PC-3 (cell line): ENCODE data around the gene RAB31.

Experiments used
- EZH2 ChIP-seq: fragments of 300-600 bp; sonication (generic); IDR thresholded peaks from one replicate; pipeline ENCODE4 v1.6.1; 2017; ENCODE audit warnings: antibody characterized with exemption, mild to moderate bottlenecking, low read length; ENCODE audit not compliant: unreplicated experiment
- EZH2phosphoT487 ChIP-seq: fragments of 300-600 bp; sonication (generic); IDR thresholded peaks from 2 replicates; pipeline ENCODE4 v1.6.1; 2018; ENCODE audit warnings: mild to moderate bottlenecking, antibody characterized with exemption, low read length, borderline replicate concordance
- TF ChIP-seq, protein P1 (sequence below): fragments of 300-600 bp; sonication (generic); conservative IDR thresholded peaks from 2 replicates; pipeline ENCODE4 v1.5.1; 2017; ENCODE audit warnings: antibody characterized with exemption, low read depth, mild to moderate bottlenecking, low read length

DNA sequence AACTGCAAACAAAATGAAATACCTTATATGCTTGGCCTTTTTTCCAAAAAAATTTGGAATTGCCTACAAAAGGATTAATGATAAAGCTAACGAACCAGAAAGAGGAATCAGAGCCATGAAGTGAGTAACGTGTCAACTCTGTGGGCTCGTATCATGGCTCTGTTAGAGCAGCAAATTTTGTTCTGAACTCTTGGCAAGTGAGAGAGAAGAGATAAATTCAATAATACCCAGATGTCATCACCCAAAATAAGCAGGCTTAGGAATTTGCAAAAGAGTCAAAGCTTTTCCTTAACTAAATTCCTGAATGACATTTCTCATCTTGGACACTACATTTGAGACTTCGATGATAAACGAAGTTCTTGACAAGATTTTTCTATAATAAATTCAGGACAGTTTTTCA, 182.1 kb downstream of the RAB31 start:
- TF ChIP-seq, protein P1, sequence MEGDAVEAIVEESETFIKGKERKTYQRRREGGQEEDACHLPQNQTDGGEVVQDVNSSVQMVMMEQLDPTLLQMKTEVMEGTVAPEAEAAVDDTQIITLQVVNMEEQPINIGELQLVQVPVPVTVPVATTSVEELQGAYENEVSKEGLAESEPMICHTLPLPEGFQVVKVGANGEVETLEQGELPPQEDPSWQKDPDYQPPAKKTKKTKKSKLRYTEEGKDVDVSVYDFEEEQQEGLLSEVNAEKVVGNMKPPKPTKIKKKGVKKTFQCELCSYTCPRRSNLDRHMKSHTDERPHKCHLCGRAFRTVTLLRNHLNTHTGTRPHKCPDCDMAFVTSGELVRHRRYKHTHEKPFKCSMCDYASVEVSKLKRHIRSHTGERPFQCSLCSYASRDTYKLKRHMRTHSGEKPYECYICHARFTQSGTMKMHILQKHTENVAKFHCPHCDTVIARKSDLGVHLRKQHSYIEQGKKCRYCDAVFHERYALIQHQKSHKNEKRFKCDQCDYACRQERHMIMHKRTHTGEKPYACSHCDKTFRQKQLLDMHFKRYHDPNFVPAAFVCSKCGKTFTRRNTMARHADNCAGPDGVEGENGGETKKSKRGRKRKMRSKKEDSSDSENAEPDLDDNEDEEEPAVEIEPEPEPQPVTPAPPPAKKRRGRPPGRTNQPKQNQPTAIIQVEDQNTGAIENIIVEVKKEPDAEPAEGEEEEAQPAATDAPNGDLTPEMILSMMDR, result no peak
- no peak for TF ChIP-seq EZH2phosphoT487
- TF ChIP-seq EZH2, result no peak
